Smooth muscle cell (in vitro differentiated cells): ENCODE results near the gene RBM43. TPM values are rescaled to one million over a fixed set of nuclear protein-coding genes. Genes with fewer than 3 reads are reported as not detected.

Experiments used
- DNase-seq: peaks from one replicate; lab custom pipeline; 2025; ENCODE audit not compliant: unreplicated experiment; lab: John Stamatoyannopoulos, UW
- H2AFZ ChIP-seq: fragments of 200-600 bp; sonication (generic); 2 replicates; pipeline ENCODE4 v1.6.0; 2016; ENCODE audit warnings: antibody characterized with exemption, low read depth, mild to moderate bottlenecking
- H3F3A ChIP-seq: fragments of 200-600 bp; sonication (generic); 2 replicates; pipeline ENCODE4 v1.6.0; 2017; ENCODE audit warnings: antibody characterized with exemption, low read depth
- H3K27ac ChIP-seq: fragments of 200-600 bp; sonication (generic); 2 replicates; pipeline ENCODE4 v1.5.1; 2016; ENCODE audit warnings: low read depth, mild to moderate bottlenecking
- H3K27me3 ChIP-seq: fragments of 200-600 bp; sonication (generic); 2 replicates; pipeline ENCODE4 v1.6.1; 2016; ENCODE audit warnings: low read depth, mild to moderate bottlenecking
- H3K36me3 ChIP-seq: fragments of 200-600 bp; sonication (generic); 2 replicates; pipeline ENCODE4 v1.5.1; 2016; ENCODE audit warnings: low read depth
- H3K4me1 ChIP-seq: fragments of 200-600 bp; sonication (generic); 2 replicates; pipeline ENCODE4 v1.5.1; 2016; ENCODE audit warnings: low read depth
- H3K4me2 ChIP-seq: fragments of 200-600 bp; sonication (generic); 2 replicates; pipeline ENCODE4 v1.6.0; 2016; ENCODE audit warnings: mild to moderate bottlenecking
- H3K4me3 ChIP-seq: fragments of 200-600 bp; sonication (generic); 2 replicates; pipeline ENCODE4 v1.5.1; 2016; ENCODE audit warnings: mild to moderate bottlenecking
- H3K79me2 ChIP-seq: fragments of 200-600 bp; sonication (generic); 2 replicates; pipeline ENCODE4 v1.6.0; 2016; ENCODE audit warnings: low read depth, mild to moderate bottlenecking
- H3K9ac ChIP-seq: fragments of 200-600 bp; sonication (generic); 2 replicates; pipeline ENCODE4 v1.6.0; 2016; ENCODE audit warnings: low read depth
- H3K9me3 ChIP-seq: fragments of 200-600 bp; sonication (generic); replicated peaks from 2 replicates; pipeline ENCODE4 v1.5.1; 2016; ENCODE audit warnings: low read depth
- H4K20me1 ChIP-seq: fragments of 200-600 bp; sonication (generic); 2 replicates; pipeline ENCODE4 v1.6.0; 2016; ENCODE audit warnings: low read depth
- WGBS: methylation state at CpG from one replicate; pipeline ENCODE4 v1.1.7; 2016; ENCODE audit warnings: low lambda C conversion rate; 5-methylcytosine and 5-hydroxymethylcytosine counted together
- polyA plus RNA-seq: library from polyadenylated mRNA; unstranded; fragments of >200 nt; fragmentation: Nextera tagmentation; extraction: Ambion mirVana; gene quantifications from 2 replicates; pipeline ENCODE4 v1.2.1, GENCODE V29; 2016
- total RNA-seq: library from RNA; depleted of rRNA; stranded (reverse); fragments of >200 nt; gene quantifications from 2 replicates; pipeline ENCODE4 v1.2.3, GENCODE V29; 2014
- TF ChIP-seq, protein P1 (sequence below): fragments of 200-600 bp; sonication (generic); IDR thresholded peaks from 2 replicates; pipeline ENCODE4 v1.5.1; 2017; ENCODE audit warnings: borderline replicate concordance, mild to moderate bottlenecking, antibody characterized with exemption; ENCODE audit not compliant: insufficient read depth, poor library complexity, severe bottlenecking

RBM43 gene
- total and polyA plus RNA-seq, 2 experiments from 2014 or later, result 0.47 to 4.2 TPM

- no peaks in the 10 kb centered on the region for H3K4me1 ChIP-seq
- H3F3A ChIP-seq, result peaks cover 4% of the 10 kb centered on the region
- no peak overlapping the region for H2AFZ ChIP-seq
- peaks cover 15% of the 10 kb centered on the region for H3K36me3 ChIP-seq
- no peak for DNase-seq
- no peak overlapping the region for H3K4me2 ChIP-seq
- no peak overlapping the region for H3K9ac ChIP-seq
- H3K27ac ChIP-seq, result peak overlapping the region; percentile 20
- no peaks in the 10 kb centered on the region for H4K20me1 ChIP-seq
- no peak overlapping the region for H3K4me3 ChIP-seq
- no peaks in the 10 kb centered on the region for H3K79me2 ChIP-seq
- no peaks in the 10 kb centered on the region for H3K9me3 ChIP-seq
- no peaks in the 10 kb centered on the region for H3K27me3 ChIP-seq
- WGBS, result 100% methylated on average over 1 of the region's 1 CpG
- TF ChIP-seq, protein P1, sequence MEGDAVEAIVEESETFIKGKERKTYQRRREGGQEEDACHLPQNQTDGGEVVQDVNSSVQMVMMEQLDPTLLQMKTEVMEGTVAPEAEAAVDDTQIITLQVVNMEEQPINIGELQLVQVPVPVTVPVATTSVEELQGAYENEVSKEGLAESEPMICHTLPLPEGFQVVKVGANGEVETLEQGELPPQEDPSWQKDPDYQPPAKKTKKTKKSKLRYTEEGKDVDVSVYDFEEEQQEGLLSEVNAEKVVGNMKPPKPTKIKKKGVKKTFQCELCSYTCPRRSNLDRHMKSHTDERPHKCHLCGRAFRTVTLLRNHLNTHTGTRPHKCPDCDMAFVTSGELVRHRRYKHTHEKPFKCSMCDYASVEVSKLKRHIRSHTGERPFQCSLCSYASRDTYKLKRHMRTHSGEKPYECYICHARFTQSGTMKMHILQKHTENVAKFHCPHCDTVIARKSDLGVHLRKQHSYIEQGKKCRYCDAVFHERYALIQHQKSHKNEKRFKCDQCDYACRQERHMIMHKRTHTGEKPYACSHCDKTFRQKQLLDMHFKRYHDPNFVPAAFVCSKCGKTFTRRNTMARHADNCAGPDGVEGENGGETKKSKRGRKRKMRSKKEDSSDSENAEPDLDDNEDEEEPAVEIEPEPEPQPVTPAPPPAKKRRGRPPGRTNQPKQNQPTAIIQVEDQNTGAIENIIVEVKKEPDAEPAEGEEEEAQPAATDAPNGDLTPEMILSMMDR, result no peak
Observed at GRCh38 chr2:151251012-151251411, 10.7 kb downstream of the RBM43 start.

DNA sequence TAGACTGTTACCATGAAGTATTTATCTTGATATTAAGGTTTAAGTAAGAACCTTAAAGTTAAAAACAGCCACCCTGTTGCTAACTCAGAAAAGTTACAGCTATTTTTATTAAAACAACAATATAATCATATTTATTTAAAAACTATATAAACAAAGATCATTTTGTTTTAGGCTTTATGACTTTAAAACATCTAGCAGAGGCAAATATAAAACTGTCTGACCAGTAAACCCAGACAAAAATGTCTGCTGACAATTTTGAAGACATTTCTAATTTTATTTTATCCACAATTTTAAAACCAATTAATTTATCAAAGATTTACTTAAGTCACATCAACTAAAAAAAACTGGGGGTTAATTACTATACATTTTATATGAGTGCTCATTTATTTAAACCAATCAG is 14.2 kb downstream of the RBM43 start:
- TF ChIP-seq, protein P1, result no peak
- peaks cover 15% of the 10 kb centered on the region for H3K36me3 ChIP-seq
- DNase-seq, result no peak
- no peaks in the 10 kb centered on the region for H3K9me3 ChIP-seq
- H3K9ac ChIP-seq, result no peak overlapping the region
- no peaks in the 10 kb centered on the region for H4K20me1 ChIP-seq
- peaks cover 4% of the 10 kb centered on the region for H3F3A ChIP-seq
- H3K4me3 ChIP-seq, result no peak overlapping the region
- no peaks in the 10 kb centered on the region for H3K27me3 ChIP-seq
- no peaks in the 10 kb centered on the region for H3K4me1 ChIP-seq
- H3K79me2 ChIP-seq, result no peaks in the 10 kb centered on the region
- no peak overlapping the region for H2AFZ ChIP-seq
- H3K27ac ChIP-seq, result no peak overlapping the region
- H3K4me2 ChIP-seq, result no peak overlapping the region

DNA sequence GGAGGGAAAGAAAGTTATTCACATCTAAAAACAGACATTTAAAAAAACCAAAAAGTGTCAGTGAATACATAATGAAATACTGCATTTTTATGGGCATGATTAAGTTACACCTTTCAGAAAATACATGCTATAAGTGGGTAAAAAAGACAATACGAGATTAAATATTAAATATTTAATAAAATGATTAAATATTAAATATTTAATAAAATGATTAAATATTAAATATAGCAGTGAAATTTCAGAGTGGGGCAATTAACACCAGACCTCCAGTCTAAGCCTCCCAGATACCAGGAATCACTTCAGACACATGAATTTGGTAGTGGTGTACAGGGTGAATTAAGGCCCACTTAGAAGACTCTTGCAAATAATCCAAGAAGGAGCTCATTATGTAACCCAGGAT is 15.5 kb downstream of the RBM43 start:
- Histone ChIP-seq H3F3A (no peaks in the 10 kb centered on the region), H3K27me3 (no peaks in the 10 kb centered on the region), H3K4me2 (no peak overlapping the region), H3K9ac (no peak overlapping the region), H3K9me3 (no peaks in the 10 kb centered on the region), H2AFZ (no peak overlapping the region), H3K27ac (no peak overlapping the region), H3K79me2 (no peaks in the 10 kb centered on the region), H4K20me1 (no peaks in the 10 kb centered on the region), H3K4me3 (no peak overlapping the region), H3K4me1 (no peaks in the 10 kb centered on the region), H3K36me3 (peaks cover 15% of the 10 kb centered on the region)
- TF ChIP-seq, protein P1, result no peak
- 88% methylated on average over 1 of the region's 1 CpG for WGBS
- DNase-seq, result no peak

GRCh38 chr2:151243468-151243867 is 18.2 kb downstream of the RBM43 start:
- no peaks in the 10 kb centered on the region for H3F3A ChIP-seq
- WGBS, result 93% methylated on average over 3 of the region's 3 CpGs
- no peaks in the 10 kb centered on the region for H3K4me1 ChIP-seq
- TF ChIP-seq, protein P1, result no peak
- peaks cover under 1% of the 10 kb centered on the region for H3K36me3 ChIP-seq
- H3K4me2 ChIP-seq, result no peak overlapping the region
- H3K27ac ChIP-seq, result no peak overlapping the region
- no peaks in the 10 kb centered on the region for H3K27me3 ChIP-seq
- no peak overlapping the region for H3K4me3 ChIP-seq
- H3K9ac ChIP-seq, result no peak overlapping the region
- H3K79me2 ChIP-seq, result no peaks in the 10 kb centered on the region
- no peaks in the 10 kb centered on the region for H3K9me3 ChIP-seq
- no peaks in the 10 kb centered on the region for H4K20me1 ChIP-seq
- no peak for DNase-seq
- H2AFZ ChIP-seq, result no peak overlapping the region
